CD4-positive, alpha-beta T cell treated with Interferon gamma for 1 hour (primary cell): ENCODE measurements around the gene GGA2.

Experiments
- DNase-seq: peaks from one replicate; pipeline ENCODE4 v3.0.0-alpha.2; 2020

The GGA2 gene

GRCh38 chr16:23502466-23502865 is 7.8 kb downstream of the GGA2 start:
- no peak for DNase-seq

- DNase-seq, result no peak
These were observed 9.0 kb downstream of the GGA2 start for GRCh38 chr16:23501291-23501690.

GRCh38 chr16:23500862-23501225 is 9.4 kb downstream of the GGA2 start:
- no peak for DNase-seq

- no peak for DNase-seq
These were observed 10.0 kb downstream of the GGA2 start for GRCh38 chr16:23500212-23500861.

GRCh38 chr16:23499801-23500200 is 10.5 kb downstream of the GGA2 start:
- DNase-seq, result no peak

- DNase-seq, result no peak
These were observed 11.4 kb downstream of the GGA2 start for GRCh38 chr16:23498863-23499262.

GRCh38 chr16:23497543-23497868 is 12.8 kb downstream of the GGA2 start:
- DNase-seq, result no peak

- DNase-seq, result no peak
These were observed 13.3 kb downstream of the GGA2 start for GRCh38 chr16:23496821-23497542.

- DNase-seq, result no peak
These were observed 14.6 kb downstream of the GGA2 start for GRCh38 chr16:23495671-23496070.

- no peak for DNase-seq
These were observed 16.1 kb downstream of the GGA2 start for GRCh38 chr16:23494188-23494587.

GRCh38 chr16:23491490-23492391 is 18.6 kb downstream of the GGA2 start:
- DNase-seq, result no peak

- no peak for DNase-seq
These were observed 23.8 kb downstream of the GGA2 start for GRCh38 chr16:23486480-23486879.

GRCh38 chr16:23485841-23486240 is 24.5 kb downstream of the GGA2 start:
- no peak for DNase-seq

- DNase-seq, result no peak
These were observed 25.1 kb downstream of the GGA2 start for GRCh38 chr16:23485257-23485614.

- DNase-seq, result no peak
These were observed 25.6 kb downstream of the GGA2 start for GRCh38 chr16:23484510-23485256.

- peak; percentile 4 for DNase-seq
These were observed 26.8 kb downstream of the GGA2 start for GRCh38 chr16:23483492-23483891.

- peak; percentile 69 for DNase-seq
These were observed 27.5 kb downstream of the GGA2 start for GRCh38 chr16:23482778-23483177.

GRCh38 chr16:23480257-23480656 is 30.0 kb downstream of the GGA2 start:
- no peak for DNase-seq

- no peak for DNase-seq
These were observed 31.2 kb downstream of the GGA2 start for GRCh38 chr16:23479138-23479537.

- DNase-seq, result no peak
These were observed 31.7 kb downstream of the GGA2 start for GRCh38 chr16:23478566-23478965.

GRCh38 chr16:23476289-23476688 is 34.0 kb downstream of the GGA2 start:
- DNase-seq, result no peak

- DNase-seq, result no peak
These were observed 40.5 kb downstream of the GGA2 start for GRCh38 chr16:23469814-23470213.

GRCh38 chr16:23466162-23466885 is 44.0 kb downstream of the GGA2 start:
- no peak for DNase-seq
